IMR-90 (cell line): ENCODE results near the gene MYO1D. TPM values are rescaled to one million over a fixed set of nuclear protein-coding genes. Genes with fewer than 3 reads are reported as not detected.
"Not testable (repeated sequence)": the region's sequence is repeated elsewhere in the genome, so short reads cannot be mapped to it uniquely, and the experiment has no call there.

Source experiments
- ATAC-seq: fragments of 200-7000 bp; cut with Tn5 transposase; 2 replicates; pipeline ENCODE4 v1.9.1; 2020; ENCODE audit warnings: low read depth, mild to moderate bottlenecking, moderate library complexity
- BruUV-seq: library from RNA; stranded (reverse); fragments of 400-500 nt; replicated peaks from 2 replicates; lab custom pipeline; 2021; lab: Mats Ljungman, UMichigan
- CTCF ChIA-PET: fragments of 300-600 bp; formaldehyde crosslinking; extraction: SDS; loops from one replicate; lab custom pipeline; 2021; ENCODE audit warnings: antibody characterized with exemption; lab: Yijun Ruan, JAX
- POLR2A ChIA-PET: fragments of 300-600 bp; sonication (Branson Sonifier 250); formaldehyde crosslinking; loops from one replicate; lab custom pipeline; 2022; ENCODE audit warnings: antibody characterized with exemption; ENCODE audit not compliant: unreplicated experiment; lab: Charles Lee
- DNase-seq: peaks from one replicate; pipeline ENCODE4 v3.0.0; 2013
- H2AFZ ChIP-seq: replicated peaks from 2 replicates; pipeline ENCODE3; 2013; ENCODE audit warnings: low read length, mild to moderate bottlenecking; ENCODE audit not compliant: poor library complexity
- H2AK5ac ChIP-seq: 2 replicates; pipeline ENCODE4 v1.6.1; 2013; ENCODE audit warnings: low read depth, low read length, inconsistent platforms
- H2AK9ac ChIP-seq: replicated peaks from 2 replicates; pipeline ENCODE3; 2013; ENCODE audit warnings: mild to moderate bottlenecking, low read depth, low read length, moderate library complexity; ENCODE audit not compliant: poor library complexity
- H2BK120ac ChIP-seq: 2 replicates; pipeline ENCODE4 v1.6.1; 2013; ENCODE audit warnings: low read depth, low read length, inconsistent platforms
- H2BK15ac ChIP-seq: 3 replicates; pipeline ENCODE4 v1.6.1; 2013; ENCODE audit warnings: low read depth, low read length, inconsistent platforms
- H2BK20ac ChIP-seq: 2 replicates; pipeline ENCODE4 v1.6.1; 2013; ENCODE audit warnings: low read depth, mild to moderate bottlenecking, inconsistent platforms, low read length, moderate library complexity
- H2BK5ac ChIP-seq: 2 replicates; pipeline ENCODE4 v1.6.1; 2013; ENCODE audit warnings: mild to moderate bottlenecking, low read depth, low read length, inconsistent platforms; ENCODE audit not compliant: poor library complexity, severe bottlenecking
- H3K14ac ChIP-seq: replicated peaks from 2 replicates; pipeline ENCODE4 v1.6.1; 2013; ENCODE audit warnings: low read depth, low read length, inconsistent platforms
- H3K18ac ChIP-seq: 2 replicates; pipeline ENCODE4 v1.6.1; 2013; ENCODE audit warnings: low read depth, low read length, control low read depth
- H3K23ac ChIP-seq: 2 replicates; pipeline ENCODE4 v1.6.1; 2013; ENCODE audit warnings: low read depth, low read length, inconsistent platforms
- H3K27ac ChIP-seq: 2 replicates; pipeline ENCODE4 v1.5.1; 2013; ENCODE audit warnings: mild to moderate bottlenecking, control low read depth, low read length; ENCODE audit not compliant: insufficient read depth
- H3K27me3 ChIP-seq: 2 replicates; pipeline ENCODE4 v1.6.1; 2013; ENCODE audit warnings: low read length; ENCODE audit not compliant: control insufficient read depth, insufficient read depth
- H3K36me3 ChIP-seq: 2 replicates; pipeline ENCODE4 v1.6.1; 2013; ENCODE audit warnings: low read length, mixed read lengths; ENCODE audit not compliant: control insufficient read depth, insufficient read depth
- H3K4ac ChIP-seq: 2 replicates; pipeline ENCODE4 v1.6.1; 2013; ENCODE audit warnings: low read depth, low read length, inconsistent platforms
- H3K4me1 ChIP-seq: 2 replicates; pipeline ENCODE4 v1.6.1; 2013; ENCODE audit warnings: low read length, mixed read lengths; ENCODE audit not compliant: control insufficient read depth, insufficient read depth
- H3K4me2 ChIP-seq: 2 replicates; pipeline ENCODE4 v1.6.1; 2013; ENCODE audit warnings: low read depth, mild to moderate bottlenecking, control low read depth, low read length, moderate library complexity
- H3K4me3 ChIP-seq: 2 replicates; pipeline ENCODE4 v1.5.1; 2013; ENCODE audit warnings: low read depth, mild to moderate bottlenecking, control low read depth, low read length, moderate library complexity; ENCODE audit not compliant: insufficient read depth
- H3K56ac ChIP-seq: 2 replicates; pipeline ENCODE4 v1.6.1; 2013; ENCODE audit warnings: low read length, inconsistent platforms; ENCODE audit not compliant: insufficient read depth; ENCODE audit errors: extremely low read depth
- H3K79me1 ChIP-seq, 2 experiments: 2 replicates each; pipeline ENCODE4 v1.6.1; 2013; ENCODE audit warnings: low read length in 2 of 2, inconsistent platforms in 1 of 2, low read depth in 1 of 2
- H3K9ac ChIP-seq: 2 replicates; pipeline ENCODE4 v1.6.1; 2013; ENCODE audit warnings: low read depth, low read length, control low read depth
- H3K9me1 ChIP-seq: 2 replicates; pipeline ENCODE4 v1.6.1; 2013; ENCODE audit warnings: low read length, inconsistent platforms; ENCODE audit not compliant: insufficient read depth
- H3K9me3 ChIP-seq: 2 replicates; pipeline ENCODE4 v1.6.1; 2013; ENCODE audit warnings: low read length; ENCODE audit not compliant: control insufficient read depth, insufficient read depth
- H4K20me1 ChIP-seq: 2 replicates; pipeline ENCODE4 v1.6.1; 2013; ENCODE audit warnings: low read length, inconsistent platforms; ENCODE audit not compliant: insufficient read depth
- H4K5ac ChIP-seq: 2 replicates; pipeline ENCODE4 v1.6.1; 2013; ENCODE audit warnings: mild to moderate bottlenecking, low read depth, low read length, control low read depth
- H4K8ac ChIP-seq, 2 experiments: 2 replicates each; pipeline ENCODE4 v1.6.1; 2013; ENCODE audit warnings: low read depth in 2 of 2, low read length in 2 of 2, control low read depth in 1 of 2, inconsistent platforms in 1 of 2
- H4K91ac ChIP-seq: 2 replicates; pipeline ENCODE4 v1.6.1; 2013; ENCODE audit warnings: low read depth, low read length, inconsistent platforms; ENCODE audit not compliant: insufficient read depth
- WGBS, 2 experiments: methylation state at CpG; one replicate each; pipeline versions ENCODE4 v1.1.5 to v1.1.7; 2013; ENCODE audit warnings: missing lambda C conversion rate in 2 of 2; ENCODE audit not compliant: insufficient read length in 1 of 2; ENCODE audit errors: extremely low coverage in 2 of 2; 5-methylcytosine and 5-hydroxymethylcytosine counted together
- dilution Hi-C: fragments of 300-500 bp; cut with HindIII; formaldehyde crosslinking; loops from one replicate; pipeline ENCODE4 v1.14.3; 2018; ENCODE audit warnings: low sequenced_read_pairs; ENCODE audit not compliant: unreplicated experiment
- in situ Hi-C: fragments of 300-500 bp; cut with MboI; formaldehyde crosslinking; loops from 3 replicates; pipeline ENCODE4 v1.14.3; 2019; ENCODE audit warnings: low sequenced_read_pairs, inconsistent platforms, mixed read lengths
- intact Hi-C: fragments of 100-400 bp; cut with micrococcal nuclease; formaldehyde crosslinking; loops from 2 replicates; pipeline ENCODE4 v1.10.0; 2022
- polyA plus RNA-seq, 3 experiments: library from polyadenylated mRNA; depleted of rRNA; stranded (reverse); fragments of >200 nt; gene quantifications; 2 replicates each; pipeline ENCODE4 v1.2.3, GENCODE V29; 2012; ENCODE audit warnings: low replicate concordance in 1 of 3
- total RNA-seq: library from RNA; depleted of rRNA; stranded (reverse); fragments of >200 nt; gene quantifications from 2 replicates; pipeline ENCODE4 v1.2.3, GENCODE V29; 2012

MYO1D gene
- total and polyA plus RNA-seq, 2 of the 4 experiments (the other 2 are of a cell fraction): 0.63 to 0.90 TPM

DNA sequence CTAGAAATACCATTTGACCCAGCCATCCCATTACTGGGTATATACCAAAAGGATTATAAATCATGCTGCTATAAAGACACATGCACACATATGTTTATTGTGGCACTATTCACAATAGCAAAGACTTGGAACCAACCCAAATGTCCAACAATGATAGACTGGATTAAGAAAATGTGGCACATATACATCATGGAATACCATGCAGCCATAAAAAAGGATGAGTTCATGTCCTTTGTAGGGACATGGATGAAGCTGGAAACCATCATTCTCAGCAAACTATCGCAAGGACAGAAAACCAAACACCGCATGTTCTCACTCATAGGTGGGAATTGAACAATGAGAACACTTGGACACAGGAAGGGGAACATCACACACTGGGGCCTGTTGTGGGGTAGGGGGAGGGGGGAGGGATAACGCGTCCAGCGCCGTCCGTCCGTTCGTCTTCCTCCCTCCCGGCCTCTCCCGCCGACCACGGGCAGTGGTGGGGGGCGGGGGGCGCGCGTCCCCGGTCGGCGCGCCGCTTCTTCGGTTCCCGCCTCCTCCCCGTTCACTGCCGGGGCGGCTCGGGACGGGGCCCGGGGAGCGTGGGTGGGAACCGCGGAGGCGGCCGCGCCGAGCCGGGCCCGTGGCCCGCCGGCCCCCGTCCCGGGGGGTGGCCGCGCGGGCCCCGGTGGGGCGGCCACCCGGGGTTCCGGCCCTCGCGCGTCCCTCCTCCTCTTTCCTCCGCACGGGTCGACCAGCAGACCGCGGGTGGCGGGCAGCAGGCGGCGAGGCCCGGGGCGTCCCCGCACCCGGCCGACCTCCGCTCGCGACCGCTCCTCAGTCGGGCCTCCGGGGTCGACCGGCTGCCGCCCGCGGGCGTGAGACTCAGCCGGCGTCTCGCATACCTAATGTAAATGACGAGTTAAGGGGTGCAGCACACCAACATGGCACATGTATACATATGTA, 54.7 kb downstream of the MYO1D start:
- H3K18ac ChIP-seq, CTCF ChIA-PET, intact Hi-C loops, H2AK9ac ChIP-seq, ATAC-seq, H3K23ac ChIP-seq, H4K8ac ChIP-seq, H3K27ac ChIP-seq, H4K20me1 ChIP-seq, H3K9ac ChIP-seq, H3K79me1 ChIP-seq, H2BK120ac ChIP-seq, H3K14ac ChIP-seq, H3K9me1 ChIP-seq, H2AFZ ChIP-seq, H2BK15ac ChIP-seq, H3K36me3 ChIP-seq, H3K4me3 ChIP-seq, H4K91ac ChIP-seq, H3K9me3 ChIP-seq, H3K27me3 ChIP-seq, H2BK5ac ChIP-seq, H3K4ac ChIP-seq, H3K56ac ChIP-seq, DNase-seq, POLR2A ChIA-PET, H3K4me2 ChIP-seq, dilution Hi-C loops, in situ Hi-C loops, H4K5ac ChIP-seq, BruUV-seq, H2AK5ac ChIP-seq, H3K4me1 ChIP-seq, H2BK20ac ChIP-seq: not testable (repeated sequence)
- WGBS, 2 experiments: 30% methylated on average over 33 of the region's 82 CpGs; no CpG with 5 or more reads in 1 of the 2 experiments
